ENCODE data around the gene TMC8. TPM values are rescaled to one million over a fixed set of nuclear protein-coding genes. Genes with fewer than 3 reads are reported as not detected.

Gene TMC8
- total RNA-seq, 2 experiments from 2014 or later = 258 to 278 TPM

DNA sequence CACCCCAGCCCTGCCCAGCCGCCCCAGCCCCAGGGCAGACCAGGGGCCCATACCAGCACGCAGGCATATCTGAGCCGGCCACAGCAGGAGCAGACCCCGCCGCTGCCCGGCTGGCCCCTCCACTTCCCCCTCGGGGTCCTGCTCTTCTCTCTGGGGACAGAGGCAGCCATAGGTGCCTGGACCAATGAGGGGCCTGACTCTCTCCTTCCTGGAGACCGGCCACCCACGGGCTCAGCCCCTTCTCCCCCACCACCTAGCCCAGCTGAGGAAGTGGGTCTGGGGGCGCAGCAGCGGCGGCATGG, 5.8 kb upstream of the TMC8 start:
- Mint-ChIP-seq H3K4me1 (ENCODE audit: low read depth) (peaks cover 70% of the 10 kb centered on the region), H3K27ac (peak overlapping the region; percentile 67), H3K9me3 (ENCODE audit: insufficient read depth) (no peaks in the 10 kb centered on the region), H3K36me3 (ENCODE audit: low read depth) (peaks cover 71% of the 10 kb centered on the region), H3K4me3 (peak overlapping the region; percentile 93), H3K27me3 (ENCODE audit: low read depth) (no peaks in the 10 kb centered on the region)
- ATAC-seq = no peak
- CTCF ChIA-PET = interaction anchor here (0.8 to 11.1 kb wide), 4 partner anchors 11 to 127 kb away, joined by 3 to 133 read pairs (median 8); no protein-coding TSS in a partner anchor
- no peak for DNase-seq
- POLR2A ChIA-PET = interaction anchor here (1.2 to 13.9 kb wide), 4 partner anchors 10 to 52 kb away, joined by 4 to 182 read pairs (median 20); no protein-coding TSS in a partner anchor

DNA sequence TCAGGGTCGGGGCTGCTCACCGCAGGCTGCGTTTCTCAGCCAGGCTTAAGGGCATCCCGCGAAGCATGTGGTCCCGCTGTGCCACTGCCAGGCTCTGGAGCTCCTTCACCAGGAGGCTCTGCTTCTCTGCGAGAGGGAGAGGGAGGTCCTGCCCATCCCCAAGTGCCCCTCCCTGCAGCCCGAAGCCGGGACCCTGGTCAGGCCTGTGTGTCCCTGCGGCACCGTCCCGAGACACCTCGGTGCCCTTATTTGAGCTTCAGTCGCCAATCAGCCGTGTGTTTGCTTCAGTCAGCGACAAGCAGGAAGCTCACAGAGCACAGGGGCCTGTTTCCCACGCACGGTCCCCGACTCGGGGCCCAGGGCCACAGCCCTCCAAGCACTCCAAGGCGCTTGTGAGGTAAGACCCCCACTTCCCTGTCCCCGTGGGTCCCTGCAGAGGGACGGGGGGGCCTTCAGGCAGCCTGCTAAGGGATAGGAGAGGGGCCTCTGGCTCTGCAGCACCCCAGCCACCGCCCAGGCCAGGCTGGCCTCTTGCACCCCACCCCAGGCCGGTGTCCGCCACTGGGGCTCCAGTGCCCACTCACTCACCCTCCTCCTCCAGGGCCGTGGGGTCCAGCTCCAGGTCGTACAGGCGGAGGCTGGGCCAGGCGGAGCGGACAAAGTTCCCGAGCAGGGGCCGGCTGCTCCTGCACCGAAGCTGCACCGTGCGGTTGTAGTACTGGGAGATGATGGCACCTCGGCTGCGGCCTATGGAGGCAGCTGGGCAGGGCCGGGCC, 5.2 kb upstream of the TMC8 start:
- no peak for ATAC-seq
- POLR2A ChIA-PET = interaction anchor here (1.0 to 13.9 kb wide), 5 partner anchors 11 to 51 kb away, joined by 3 to 182 read pairs (median 4); no protein-coding TSS in a partner anchor

DNA sequence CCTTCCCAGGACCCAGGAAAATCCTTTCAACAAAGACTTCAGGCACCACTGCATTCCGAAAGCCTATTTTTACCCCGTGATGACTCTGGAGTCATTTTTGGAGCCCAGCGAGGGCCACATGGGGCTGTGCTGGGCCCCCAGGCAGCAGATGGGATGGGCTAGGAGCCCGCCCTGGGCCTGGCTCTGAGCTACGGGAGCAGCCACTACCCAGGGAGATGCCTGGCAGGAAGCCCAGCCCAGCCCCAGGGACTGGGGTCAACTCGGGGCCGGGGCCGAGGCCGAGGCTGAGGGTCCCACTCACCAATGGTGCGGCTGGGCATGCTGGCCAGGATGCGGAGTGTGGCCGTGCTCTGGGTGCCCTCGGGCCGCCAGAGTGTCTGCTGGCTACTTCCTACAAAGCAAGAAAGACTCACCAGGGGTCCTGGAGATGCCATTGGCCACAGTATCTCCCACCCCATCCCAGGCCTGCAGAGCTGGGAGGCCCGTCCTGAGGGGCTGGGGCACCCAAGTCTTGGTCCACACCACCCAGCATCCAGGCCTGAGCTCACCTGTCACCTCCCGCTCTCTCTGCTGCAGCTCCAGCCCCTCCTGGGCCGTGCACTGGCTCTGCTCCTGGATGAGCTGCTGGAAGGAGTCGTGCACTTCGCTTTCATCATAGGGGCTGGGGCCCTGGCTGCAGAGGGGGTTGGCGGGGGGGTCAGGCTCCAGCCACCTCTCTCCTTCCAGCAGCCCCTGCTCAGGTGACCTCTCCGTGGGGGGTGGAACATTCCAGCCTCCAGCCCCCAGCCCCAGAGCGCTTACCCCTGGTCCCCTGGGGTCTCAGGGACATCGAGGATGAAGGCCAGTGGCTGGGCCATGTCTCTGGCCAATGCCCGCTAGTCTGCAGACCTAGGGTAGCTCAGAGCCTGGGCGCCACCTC, 4.3 kb upstream of the TMC8 start:
- Mint-ChIP-seq H3K27ac (peak overlapping the region; percentile 90), H3K9me3 (ENCODE audit: insufficient read depth) (no peaks in the 10 kb centered on the region), H3K4me1 (ENCODE audit: low read depth) (peaks cover 65% of the 10 kb centered on the region), H3K36me3 (ENCODE audit: low read depth) (peaks cover 71% of the 10 kb centered on the region), H3K4me3 (peak overlapping the region; percentile 93), H3K27me3 (ENCODE audit: low read depth) (no peaks in the 10 kb centered on the region)
- DNase-seq (no peak), ATAC-seq (no peak)
- POLR2A ChIA-PET = interaction anchor here (0.6 to 13.9 kb wide), 6 partner anchors 7 to 643 kb away, joined by 3 to 182 read pairs (median 8); no protein-coding TSS in a partner anchor
- CTCF ChIA-PET = interaction anchor here (0.7 to 11.1 kb wide), 4 partner anchors 10 to 725 kb away, joined by 3 to 133 read pairs (median 17); no protein-coding TSS in a partner anchor

More for the DNA sequence above, 5.2 kb upstream of the TMC8 start:
- DNase-seq = peak; percentile 63
- CTCF ChIA-PET = interaction anchor here (0.8 to 11.1 kb wide), 6 partner anchors 11 to 126 kb away, joined by 3 to 133 read pairs (median 8); no protein-coding TSS in a partner anchor
- peaks cover 73% of the 10 kb centered on the region for H3K4me1 Mint-ChIP-seq (ENCODE audit: low read depth)
- H3K27me3 Mint-ChIP-seq (ENCODE audit: low read depth) = no peaks in the 10 kb centered on the region
- peak overlapping the region; percentile 90 for H3K27ac Mint-ChIP-seq
- H3K4me3 Mint-ChIP-seq = peak overlapping the region; percentile 93
- peaks cover 72% of the 10 kb centered on the region for H3K36me3 Mint-ChIP-seq (ENCODE audit: low read depth)
- H3K9me3 Mint-ChIP-seq (ENCODE audit: insufficient read depth) = no peaks in the 10 kb centered on the region

DNA sequence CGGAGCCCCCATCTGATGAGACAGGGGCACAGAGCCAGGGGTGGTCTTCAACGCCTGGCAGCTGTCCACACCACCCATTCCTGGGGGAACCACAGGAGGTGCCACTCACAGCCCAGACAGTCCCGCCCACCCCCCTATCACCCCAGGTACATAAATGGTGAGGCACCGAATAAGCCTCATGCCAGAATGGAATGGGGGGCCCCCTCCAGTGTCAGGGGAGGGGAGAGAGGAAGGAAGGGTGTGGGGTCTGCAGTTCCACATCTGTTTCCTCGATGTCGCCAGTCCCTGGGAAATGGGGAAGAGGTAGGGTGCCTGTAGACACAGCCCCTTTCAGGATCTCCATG, 3.7 kb upstream of the TMC8 start:
- H3K9me3 Mint-ChIP-seq (ENCODE audit: insufficient read depth) = no peaks in the 10 kb centered on the region
- ATAC-seq = no peak
- H3K4me1 Mint-ChIP-seq (ENCODE audit: low read depth) = peaks cover 58% of the 10 kb centered on the region
- H3K27ac Mint-ChIP-seq = peak overlapping the region; percentile 90
- ChIA-PET POLR2A (interaction anchor here (0.6 to 13.9 kb wide), 8 partner anchors 8 to 643 kb away, joined by 3 to 182 read pairs (median 4); no protein-coding TSS in a partner anchor), CTCF (interaction anchor here (0.7 to 11.1 kb wide), 4 partner anchors 9 to 726 kb away, joined by 3 to 133 read pairs (median 20); no protein-coding TSS in a partner anchor)
- peaks cover 66% of the 10 kb centered on the region for H3K36me3 Mint-ChIP-seq (ENCODE audit: low read depth)
- H3K27me3 Mint-ChIP-seq (ENCODE audit: low read depth) = no peaks in the 10 kb centered on the region
- DNase-seq = no peak
- peak overlapping the region; percentile 93 for H3K4me3 Mint-ChIP-seq

DNA sequence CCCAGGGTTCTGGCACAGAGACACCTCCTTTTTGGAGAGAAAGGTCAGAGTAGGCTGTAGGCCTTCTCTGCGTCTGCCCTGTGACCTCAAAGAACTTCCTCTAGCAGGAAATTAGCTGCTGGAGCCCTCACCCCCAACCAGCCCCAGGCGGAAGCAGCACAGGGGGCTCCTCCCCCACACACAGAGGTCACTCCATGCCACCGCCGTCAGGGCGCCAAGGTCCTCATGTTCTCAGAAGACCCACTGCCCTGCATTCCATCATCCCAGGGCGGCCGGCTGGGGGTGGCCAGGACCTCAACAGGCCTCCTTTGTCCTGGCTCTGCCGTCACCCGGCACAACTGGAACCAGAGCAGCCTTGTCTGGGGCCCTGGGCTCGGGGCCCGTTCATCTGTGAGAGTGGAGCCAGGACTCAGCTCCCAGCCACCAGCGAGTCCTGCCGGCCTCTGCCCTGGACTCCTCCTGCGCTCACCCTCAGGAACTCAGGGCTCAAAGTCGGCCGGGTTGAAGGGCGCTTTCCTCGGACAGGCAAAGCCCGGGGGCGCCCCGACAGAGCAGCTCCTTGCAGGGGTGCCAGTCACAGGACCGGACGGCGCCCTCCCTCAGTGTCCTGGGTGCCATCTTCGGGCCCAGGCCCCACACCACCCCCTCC, 3.2 kb upstream of the TMC8 start:
- peaks cover 63% of the 10 kb centered on the region for H3K36me3 Mint-ChIP-seq (ENCODE audit: low read depth)
- ATAC-seq (peak; percentile 18), DNase-seq (peak; percentile 87)
- H3K9me3 Mint-ChIP-seq (ENCODE audit: insufficient read depth) = no peaks in the 10 kb centered on the region
- H3K27me3 Mint-ChIP-seq (ENCODE audit: low read depth) = no peaks in the 10 kb centered on the region
- ChIA-PET POLR2A (interaction anchor here (0.6 to 13.9 kb wide), 11 partner anchors 8 to 746 kb away, joined by 3 to 182 read pairs (median 4); no protein-coding TSS in a partner anchor), CTCF (interaction anchor here (1.4 to 11.1 kb wide), 3 partner anchors 9 to 48 kb away, joined by 9 to 133 read pairs (median 31); no protein-coding TSS in a partner anchor)
- H3K4me1 Mint-ChIP-seq (ENCODE audit: low read depth) = peaks cover 53% of the 10 kb centered on the region
- peak overlapping the region; percentile 93 for H3K4me3 Mint-ChIP-seq
- H3K27ac Mint-ChIP-seq = peak overlapping the region; percentile 90

DNA sequence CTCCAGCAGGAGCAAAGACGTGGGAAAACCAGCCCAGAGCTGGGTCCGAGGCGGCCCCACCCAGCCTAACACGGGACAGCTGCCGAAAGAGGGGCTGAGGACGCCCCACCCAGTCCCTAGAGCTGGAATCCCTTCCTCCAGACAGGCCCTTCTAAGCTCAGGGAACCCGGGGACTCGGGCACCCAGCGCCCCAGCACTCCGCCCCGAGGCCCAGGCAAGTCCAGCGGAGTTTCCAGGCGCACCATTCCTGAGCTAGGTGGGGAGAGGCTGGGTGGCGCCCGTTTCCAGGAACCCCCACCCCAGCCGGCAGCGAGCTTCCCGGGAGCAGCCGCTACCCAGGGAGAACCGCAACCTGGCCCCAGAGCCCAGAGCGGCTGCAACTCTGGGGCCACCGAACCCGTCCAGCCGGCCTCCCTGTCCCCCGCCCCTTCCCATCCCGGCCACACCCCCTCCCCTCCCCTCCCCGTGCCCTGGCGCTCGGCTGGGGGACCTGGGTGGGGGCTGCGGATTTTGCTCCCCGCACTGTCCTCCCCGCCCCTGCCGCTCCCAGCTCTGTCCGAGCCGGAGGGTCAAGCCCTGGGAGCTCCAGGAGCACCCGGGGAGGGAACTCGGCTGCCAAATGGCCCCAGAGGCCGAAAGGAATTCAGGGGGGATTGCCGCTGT, 2.6 kb upstream of the TMC8 start:
- H3K36me3 Mint-ChIP-seq (ENCODE audit: low read depth) = peaks cover 62% of the 10 kb centered on the region
- H3K27ac Mint-ChIP-seq = peak overlapping the region; percentile 90
- peak overlapping the region; percentile 93 for H3K4me3 Mint-ChIP-seq
- ATAC-seq = no peak
- peaks cover 52% of the 10 kb centered on the region for H3K4me1 Mint-ChIP-seq (ENCODE audit: low read depth)
- no peaks in the 10 kb centered on the region for H3K9me3 Mint-ChIP-seq (ENCODE audit: insufficient read depth)
- POLR2A ChIA-PET = interaction anchor here (0.6 to 13.9 kb wide), 8 partner anchors 9 to 747 kb away, joined by 3 to 182 read pairs (median 4); no protein-coding TSS in a partner anchor
- no peak for DNase-seq
- CTCF ChIA-PET = interaction anchor here (1.4 to 11.1 kb wide), 3 partner anchors 8 to 47 kb away, joined by 9 to 133 read pairs (median 31); no protein-coding TSS in a partner anchor
- H3K27me3 Mint-ChIP-seq (ENCODE audit: low read depth) = no peaks in the 10 kb centered on the region

DNA sequence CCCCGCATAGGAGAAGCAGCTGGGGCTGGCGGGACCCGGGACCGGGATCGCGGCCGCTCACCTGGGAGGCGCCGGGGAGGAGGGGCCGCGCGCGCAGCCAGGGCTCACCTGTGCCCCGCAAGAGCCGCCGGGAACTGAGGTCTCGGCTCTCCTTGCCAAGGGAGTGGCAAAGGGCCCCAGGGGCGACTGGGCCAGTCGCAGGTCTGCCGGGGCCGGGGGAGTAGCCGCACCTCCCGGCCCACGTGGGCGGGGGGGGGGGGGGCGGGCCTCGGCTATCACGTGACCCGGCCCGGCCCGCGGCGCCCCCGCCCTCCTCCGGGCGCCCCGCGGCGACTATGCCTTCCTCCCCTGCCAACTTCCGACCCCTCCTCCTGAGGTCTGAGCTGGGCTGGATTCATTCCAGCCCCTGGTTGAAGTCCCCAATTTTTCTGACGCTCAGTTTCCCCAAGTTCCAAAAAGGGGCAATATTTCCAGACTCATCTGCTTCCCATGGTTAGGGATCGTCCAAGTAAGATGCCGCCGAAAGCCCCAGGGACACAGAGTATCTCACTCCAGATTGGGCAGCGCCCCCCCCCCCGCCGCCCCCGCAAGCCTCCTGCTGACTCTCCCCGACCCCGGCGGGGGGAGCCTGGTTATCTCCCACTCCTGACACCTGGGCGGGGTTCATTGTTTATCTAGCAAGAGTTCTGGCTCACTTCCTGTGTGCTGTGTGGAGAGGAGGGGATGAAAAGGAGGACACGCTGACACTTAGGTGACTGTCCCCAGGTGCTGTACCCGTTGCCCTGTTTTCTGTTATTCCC, 1.8 kb upstream of the TMC8 start, which contains the start of gene TMC6:
TSS of gene TMC6 (minus strand) at position 205 of the 800 bp plus-strand sequence. CDS start 1,923 bp downstream, outside the sequence.
- ChIA-PET POLR2A (interaction anchor here (1.8 to 13.9 kb wide), 5 partner anchors 8 to 18 kb away, joined by 5 to 182 read pairs (median 36); no protein-coding TSS in a partner anchor), CTCF (interaction anchor here (6.0 to 11.1 kb wide), 2 partner anchors 7 to 47 kb away, joined by 31 to 133 read pairs; no protein-coding TSS in a partner anchor)
- Mint-ChIP-seq H3K9me3 (ENCODE audit: insufficient read depth) (no peaks in the 10 kb centered on the region), H3K36me3 (ENCODE audit: low read depth) (peaks cover 62% of the 10 kb centered on the region), H3K4me3 (peak within 1 kb of the TSS; percentile 99), H3K27me3 (ENCODE audit: low read depth) (no peaks in the 10 kb centered on the region), H3K4me1 (ENCODE audit: low read depth) (peaks cover 52% of the 10 kb centered on the region), H3K27ac (peak within 1 kb of the TSS; percentile 99)
- ATAC-seq (peak; percentile 16), DNase-seq (peak; percentile 81)

DNA sequence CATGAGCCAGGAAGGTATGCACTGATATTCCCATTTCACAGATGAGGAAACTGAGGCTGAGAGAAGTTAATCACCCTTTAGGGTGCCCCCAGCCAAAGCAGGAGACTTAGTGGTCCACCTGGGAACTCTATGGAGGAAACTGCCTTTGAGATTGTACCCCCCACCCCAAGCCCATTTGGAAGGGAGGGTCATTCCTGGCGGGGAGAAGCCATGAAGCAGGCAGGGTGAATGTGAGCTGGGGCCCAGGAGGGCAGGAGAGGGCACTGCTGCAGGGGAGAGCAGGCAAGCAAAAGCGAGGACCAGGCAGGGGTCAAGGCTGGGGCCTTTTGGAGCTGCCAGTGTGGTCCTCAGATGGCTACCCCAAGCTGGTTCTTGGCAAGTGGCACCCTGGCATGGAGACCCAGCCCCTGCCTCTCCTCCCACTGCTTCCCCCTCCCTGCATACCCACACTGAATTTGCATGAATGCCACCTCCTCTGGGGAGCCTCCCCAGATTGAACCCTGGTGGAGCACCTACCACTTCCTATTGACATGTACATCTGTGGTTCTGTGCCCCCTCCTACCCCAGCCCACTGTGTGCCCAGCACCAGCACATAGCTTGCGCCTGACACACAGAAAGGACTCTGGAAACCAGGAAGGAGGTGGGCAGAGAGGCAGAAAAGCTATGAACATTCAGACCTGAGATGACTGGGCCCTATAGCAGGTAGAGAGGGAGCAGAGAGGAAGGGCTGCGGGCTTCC, 1.1 kb upstream of the TMC8 start:
- ChIA-PET POLR2A (interaction anchor here (1.0 to 13.9 kb wide), 7 partner anchors 9 to 462 kb away, joined by 3 to 182 read pairs (median 6); no protein-coding TSS in a partner anchor), CTCF (interaction anchor here (1.2 to 6.0 kb wide), 6 partner anchors 8 to 122 kb away, joined by 3 to 31 read pairs (median 10); no protein-coding TSS in a partner anchor)
- peak overlapping the region; percentile 99 for H3K4me3 Mint-ChIP-seq
- H3K36me3 Mint-ChIP-seq (ENCODE audit: low read depth) = peaks cover 62% of the 10 kb centered on the region
- DNase-seq (peak; percentile 71), ATAC-seq (no peak)
- no peaks in the 10 kb centered on the region for H3K27me3 Mint-ChIP-seq (ENCODE audit: low read depth)
- H3K9me3 Mint-ChIP-seq (ENCODE audit: insufficient read depth) = no peaks in the 10 kb centered on the region
- peaks cover 52% of the 10 kb centered on the region for H3K4me1 Mint-ChIP-seq (ENCODE audit: low read depth)
- H3K27ac Mint-ChIP-seq = peak overlapping the region; percentile 99

DNA sequence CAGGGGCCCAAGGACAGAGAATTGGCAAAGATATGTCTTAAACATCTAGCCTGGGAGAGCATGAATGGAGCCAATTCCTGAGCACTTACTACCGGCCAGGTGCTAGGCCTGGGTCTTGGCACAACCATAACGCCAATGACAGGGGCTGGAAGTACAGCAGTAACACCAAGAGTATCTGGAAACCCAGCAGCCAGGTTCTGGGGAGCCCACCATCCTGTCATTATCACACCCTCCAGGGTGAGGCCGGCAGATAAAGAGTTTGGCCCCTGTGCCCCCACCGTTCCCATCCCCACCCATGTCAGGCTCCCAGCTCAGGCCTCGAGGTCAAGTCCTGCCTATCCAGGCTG, 508 bp upstream of the TMC8 start:
- peaks cover 63% of the 10 kb centered on the region for H3K36me3 Mint-ChIP-seq (ENCODE audit: low read depth)
- no peaks in the 10 kb centered on the region for H3K9me3 Mint-ChIP-seq (ENCODE audit: insufficient read depth)
- peaks cover 54% of the 10 kb centered on the region for H3K4me1 Mint-ChIP-seq (ENCODE audit: low read depth)
- H3K27ac Mint-ChIP-seq = peak overlapping the region; percentile 99
- POLR2A ChIA-PET = interaction anchor here (0.6 to 13.9 kb wide), 12 partner anchors 9 to 798 kb away, joined by 3 to 182 read pairs (median 4); partner anchors contain the start of gene TK1
- H3K4me3 Mint-ChIP-seq = peak overlapping the region; percentile 99
- DNase-seq (no peak), ATAC-seq (peak; percentile 0)
- no peaks in the 10 kb centered on the region for H3K27me3 Mint-ChIP-seq (ENCODE audit: low read depth)
- CTCF ChIA-PET = interaction anchor here (1.1 to 6.0 kb wide), 7 partner anchors 8 to 121 kb away, joined by 3 to 31 read pairs (median 9); no protein-coding TSS in a partner anchor
